Type B pancreatic cell (in vitro differentiated cells): Measurements from ENCODE around the gene TKTL1. TPM values are rescaled to one million over a fixed set of nuclear protein-coding genes. Genes with fewer than 3 reads are reported as not detected.
A peak's percentile ranks its signal among the peaks of the same experiment; 100 is the strongest.

ENCODE experiments used
- DNase-seq: peaks from one replicate; pipeline ENCODE4 v3.0.0; 2021; ENCODE audit warnings: mixed read lengths; ENCODE audit not compliant: unreplicated experiment; ENCODE audit errors: extremely low spot score
- H3K27ac Mint-ChIP-seq: 2 replicates; pipeline ENCODE4 v1.8.0; 2021; ENCODE audit warnings: mild to moderate bottlenecking, mixed read lengths
- H3K27me3 Mint-ChIP-seq: 2 replicates; pipeline ENCODE4 v1.8.0; 2021; ENCODE audit warnings: mixed read lengths
- H3K36me3 Mint-ChIP-seq: 2 replicates; pipeline ENCODE4 v1.8.0; 2021; ENCODE audit warnings: mixed read lengths
- H3K4me1 Mint-ChIP-seq: one replicate; pipeline ENCODE4 v1.8.0; 2021; ENCODE audit warnings: mixed read lengths; ENCODE audit not compliant: unreplicated experiment
- H3K4me3 Mint-ChIP-seq: 2 replicates; pipeline ENCODE4 v1.8.0; 2021; ENCODE audit warnings: mild to moderate bottlenecking, mixed read lengths
- H3K9me3 Mint-ChIP-seq: 2 replicates; pipeline ENCODE4 v1.8.0; 2021; ENCODE audit warnings: mixed read lengths
- total RNA-seq: library from RNA; stranded (reverse); gene quantifications from 2 replicates; pipeline ENCODE4 v1.2.1, GENCODE V29; 2021; ENCODE audit warnings: low replicate concordance
- TF ChIP-seq, protein P1 (sequence below): fragments of 200-600 bp; sonication (generic); conservative IDR thresholded peaks from 2 replicates; pipeline ENCODE4 v1.5.0; 2021; ENCODE audit warnings: antibody characterized with exemption, mild to moderate bottlenecking

Gene TKTL1
- total RNA-seq, 1 donor from 2014 or later, result 0.56 TPM

DNA sequence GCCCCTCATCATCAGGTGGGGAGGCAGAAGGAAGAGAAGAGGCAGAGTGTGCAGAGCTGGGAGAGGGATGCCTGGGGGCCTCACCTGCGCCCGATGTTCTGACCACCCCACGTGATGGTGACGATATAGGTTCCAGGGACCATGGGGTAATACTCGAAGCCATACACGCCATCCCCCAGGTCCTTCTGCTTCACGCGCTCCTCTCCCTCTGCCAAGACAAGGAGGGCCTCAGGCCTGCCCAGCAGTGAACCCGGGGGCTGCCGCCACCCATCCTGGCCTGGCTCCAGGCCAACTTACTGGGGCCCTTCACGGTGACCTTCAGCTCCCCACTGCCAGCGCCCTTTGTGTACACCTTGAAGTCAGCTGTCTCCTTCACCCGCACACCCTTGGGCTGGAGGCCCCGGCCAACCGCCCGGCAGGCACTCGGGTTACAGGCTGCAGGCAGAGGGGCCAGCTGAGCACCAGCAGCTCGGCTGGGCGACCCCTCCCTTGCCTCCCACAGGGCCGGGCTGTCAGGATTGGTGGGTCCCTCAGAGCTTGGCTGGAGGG is 69.5 kb downstream of the TKTL1 start:
- no peak for DNase-seq
- Mint-ChIP-seq H3K27me3 (no peaks in the 10 kb centered on the region), H3K36me3 (peaks cover 4% of the 10 kb centered on the region), H3K27ac (peak overlapping the region; percentile 82), H3K9me3 (no peaks in the 10 kb centered on the region), H3K4me1 (no peaks in the 10 kb centered on the region), H3K4me3 (no peak overlapping the region)
- TF ChIP-seq, protein P1, sequence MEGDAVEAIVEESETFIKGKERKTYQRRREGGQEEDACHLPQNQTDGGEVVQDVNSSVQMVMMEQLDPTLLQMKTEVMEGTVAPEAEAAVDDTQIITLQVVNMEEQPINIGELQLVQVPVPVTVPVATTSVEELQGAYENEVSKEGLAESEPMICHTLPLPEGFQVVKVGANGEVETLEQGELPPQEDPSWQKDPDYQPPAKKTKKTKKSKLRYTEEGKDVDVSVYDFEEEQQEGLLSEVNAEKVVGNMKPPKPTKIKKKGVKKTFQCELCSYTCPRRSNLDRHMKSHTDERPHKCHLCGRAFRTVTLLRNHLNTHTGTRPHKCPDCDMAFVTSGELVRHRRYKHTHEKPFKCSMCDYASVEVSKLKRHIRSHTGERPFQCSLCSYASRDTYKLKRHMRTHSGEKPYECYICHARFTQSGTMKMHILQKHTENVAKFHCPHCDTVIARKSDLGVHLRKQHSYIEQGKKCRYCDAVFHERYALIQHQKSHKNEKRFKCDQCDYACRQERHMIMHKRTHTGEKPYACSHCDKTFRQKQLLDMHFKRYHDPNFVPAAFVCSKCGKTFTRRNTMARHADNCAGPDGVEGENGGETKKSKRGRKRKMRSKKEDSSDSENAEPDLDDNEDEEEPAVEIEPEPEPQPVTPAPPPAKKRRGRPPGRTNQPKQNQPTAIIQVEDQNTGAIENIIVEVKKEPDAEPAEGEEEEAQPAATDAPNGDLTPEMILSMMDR, result no peak

GRCh38 chrX:154365997-154366665 is 70.5 kb downstream of the TKTL1 start:
- Mint-ChIP-seq H3K27ac (no peak overlapping the region), H3K4me3 (no peak overlapping the region)

DNA sequence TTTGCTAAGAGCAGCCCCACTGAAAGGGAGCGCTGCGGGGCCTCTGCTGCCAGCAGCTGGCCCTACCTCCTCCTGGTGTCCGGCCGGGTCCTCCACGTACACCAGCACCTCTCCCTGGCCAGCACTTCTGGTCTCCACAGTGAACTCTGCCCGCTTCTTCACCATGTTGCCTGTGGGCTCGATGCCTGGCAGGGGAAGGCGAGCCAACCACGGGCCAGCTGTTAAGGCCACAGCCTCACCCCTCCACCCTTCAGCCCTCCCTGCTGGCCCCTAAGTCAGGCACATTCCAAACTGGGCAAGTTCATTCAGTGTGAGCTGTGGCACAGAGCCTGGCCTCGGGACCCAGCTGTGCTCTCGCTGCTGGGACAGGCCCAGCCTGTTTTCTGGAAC is 71.1 kb downstream of the TKTL1 start:
- TF ChIP-seq, protein P1, result no peak
- no peak for DNase-seq
- Mint-ChIP-seq H3K36me3 (peaks cover 4% of the 10 kb centered on the region), H3K9me3 (no peaks in the 10 kb centered on the region), H3K4me1 (no peaks in the 10 kb centered on the region), H3K27ac (no peak overlapping the region), H3K27me3 (no peaks in the 10 kb centered on the region), H3K4me3 (no peak overlapping the region)

More at GRCh38 chrX:154365997-154366665, 70.5 kb downstream of the TKTL1 start:
- Mint-ChIP-seq H3K9me3 (no peaks in the 10 kb centered on the region), H3K36me3 (peaks cover 4% of the 10 kb centered on the region), H3K27me3 (no peaks in the 10 kb centered on the region), H3K4me1 (no peaks in the 10 kb centered on the region)
- DNase-seq, result no peak
- TF ChIP-seq, protein P1, result no peak

- Mint-ChIP-seq H3K9me3 (no peaks in the 10 kb centered on the region), H3K4me3 (peak overlapping the region; percentile 68), H3K36me3 (peaks cover 3% of the 10 kb centered on the region), H3K27me3 (no peaks in the 10 kb centered on the region), H3K4me1 (no peaks in the 10 kb centered on the region), H3K27ac (peak overlapping the region; percentile 61)
- DNase-seq, result no peak
- TF ChIP-seq, protein P1, result no peak
Measured at GRCh38 chrX:154367474-154368308, 72.1 kb downstream of the TKTL1 start.

- Mint-ChIP-seq H3K4me3 (peak overlapping the region; percentile 68), H3K27me3 (no peaks in the 10 kb centered on the region), H3K27ac (peak overlapping the region; percentile 71), H3K36me3 (no peaks in the 10 kb centered on the region), H3K4me1 (no peaks in the 10 kb centered on the region), H3K9me3 (no peaks in the 10 kb centered on the region)
- TF ChIP-seq, protein P1, result no peak
- no peak for DNase-seq
Measured at GRCh38 chrX:154368630-154369448, 73.2 kb downstream of the TKTL1 start.
